A172 (cell line): ENCODE data around the gene SLMAP. TPM values are rescaled to one million over a fixed set of nuclear protein-coding genes. Genes with fewer than 3 reads are reported as not detected.
A peak's percentile ranks its signal among the peaks of the same experiment; 100 is the strongest.

Source experiments
- DNase-seq: peaks from one replicate; pipeline ENCODE4 v3.0.0-alpha.2; 2015; ENCODE audit warnings: low spot score
- total RNA-seq: library from RNA; depleted of rRNA; stranded (reverse); fragments of >200 nt; shearing (Covaris generic); gene quantifications from 2 replicates; pipeline ENCODE4 v1.2.3, GENCODE V29; 2014

The SLMAP gene
- total RNA-seq, 1 experiment from 2014 or later: 61.8 TPM

- DNase-seq: no peak
Observed at GRCh38 chr3:57753016-57753415, 3.1 kb upstream of the SLMAP start.

DNA sequence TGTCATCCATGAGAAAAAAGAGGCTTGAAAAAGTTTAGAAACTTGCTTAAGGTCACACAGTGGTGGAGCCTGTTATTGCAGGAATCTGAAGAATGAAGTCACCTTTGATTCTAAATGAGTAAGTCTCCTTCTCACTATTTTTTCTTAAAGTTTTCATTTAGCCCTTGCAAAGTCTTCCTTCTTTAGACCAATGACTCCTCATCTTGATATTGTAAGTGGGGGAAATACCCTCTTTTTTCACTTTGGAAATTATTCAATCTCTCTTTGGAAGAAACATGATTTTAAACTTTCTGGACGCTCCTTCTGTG is 787 bp upstream of the SLMAP start:
- peak; percentile 35 for DNase-seq

DNA sequence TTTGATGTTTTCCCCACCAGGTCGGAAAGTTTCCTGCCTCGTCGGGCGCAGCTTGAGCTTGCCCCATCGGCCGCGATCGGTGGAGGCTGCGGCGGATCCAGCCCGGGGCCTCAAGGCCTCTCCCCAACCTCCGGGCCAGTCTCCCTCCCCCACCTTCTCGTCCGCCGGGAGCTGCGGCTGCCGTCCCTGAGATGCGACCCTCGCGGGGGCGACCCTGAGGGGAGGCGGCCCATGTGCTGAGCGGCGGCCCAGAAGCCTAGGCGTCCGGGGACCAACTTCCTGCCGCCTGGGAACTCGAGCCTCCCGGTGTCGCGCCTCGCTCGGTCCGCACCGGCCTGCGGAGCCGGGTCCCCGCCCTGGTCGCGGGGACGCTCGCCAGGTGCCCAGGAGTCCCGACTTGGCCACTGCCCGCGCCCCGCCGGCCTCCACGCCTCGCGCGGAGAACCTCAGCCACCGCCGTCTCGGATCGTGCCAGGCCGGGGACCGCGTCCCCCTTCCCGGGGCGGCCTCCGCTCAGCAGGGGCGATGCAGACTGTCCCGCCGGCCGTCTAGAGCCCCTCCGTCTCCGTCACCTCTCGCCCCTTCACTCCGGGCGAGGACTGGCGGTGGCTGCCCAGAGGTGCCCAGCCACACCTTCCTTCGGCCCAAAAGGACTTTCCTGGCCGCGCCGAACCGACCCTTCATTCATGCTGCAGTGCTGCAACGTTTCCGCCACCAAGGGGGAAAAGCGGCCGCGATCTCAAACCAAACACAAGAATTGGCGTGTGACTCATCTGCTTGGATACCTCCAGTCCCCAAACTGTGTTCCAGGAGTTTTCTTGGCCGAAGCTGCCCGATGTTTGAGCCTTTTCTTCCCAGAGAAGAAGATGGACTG is 656 bp downstream of the SLMAP start:
- peak; percentile 46 for DNase-seq

DNA sequence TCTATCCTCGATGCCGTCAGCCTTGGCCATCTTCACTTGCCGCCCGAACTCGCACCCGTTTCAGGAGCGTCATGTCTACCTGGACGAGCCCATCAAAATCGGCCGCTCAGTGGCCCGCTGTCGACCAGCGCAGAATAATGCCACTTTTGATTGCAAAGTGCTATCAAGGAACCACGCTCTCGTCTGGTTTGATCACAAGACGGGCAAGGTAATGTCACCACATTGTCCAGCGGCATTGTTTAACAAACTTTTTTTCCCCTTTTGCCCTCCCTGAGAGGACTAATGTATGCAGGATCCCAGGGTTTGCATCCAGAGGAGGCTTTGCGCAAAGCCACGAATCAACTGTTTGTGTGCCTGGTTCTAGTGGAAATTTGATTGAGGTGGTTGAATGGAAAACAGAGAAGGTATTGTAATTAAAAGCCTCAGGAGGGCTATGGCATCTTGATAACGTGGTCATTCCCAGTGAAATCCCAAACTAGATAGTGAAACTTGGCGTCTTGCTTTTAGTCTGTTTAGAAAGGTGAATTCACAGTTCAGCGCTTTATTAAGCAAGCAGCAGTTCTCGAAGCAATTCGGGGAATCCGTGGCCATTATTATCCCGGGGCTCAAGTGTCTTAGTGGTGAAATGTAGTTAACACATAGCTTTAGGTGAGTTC is 1.7 kb downstream of the SLMAP start:
- no peak for DNase-seq

- DNase-seq: no peak
Observed at GRCh38 chr3:57758686-57759085, 2.6 kb downstream of the SLMAP start.

DNA sequence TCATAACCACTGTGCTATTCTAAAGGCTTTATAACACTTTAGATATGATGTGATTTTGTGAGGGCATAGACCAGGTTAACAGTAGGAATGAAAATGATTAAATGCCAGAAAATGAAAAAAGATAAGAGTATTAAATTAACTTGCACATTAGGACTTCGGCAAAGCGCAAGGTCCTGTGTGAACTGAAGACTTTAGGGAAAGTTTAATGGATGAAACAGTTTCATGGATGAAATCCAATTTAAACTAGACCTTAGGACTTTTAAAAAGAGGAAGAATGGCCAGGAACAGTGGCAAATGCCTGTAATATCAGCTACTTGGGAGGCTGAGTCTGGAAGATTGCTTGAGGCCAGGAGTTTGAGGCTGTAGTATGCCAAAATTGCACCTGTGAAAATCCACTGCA is 8.7 kb downstream of the SLMAP start:
- no peak for DNase-seq

DNA sequence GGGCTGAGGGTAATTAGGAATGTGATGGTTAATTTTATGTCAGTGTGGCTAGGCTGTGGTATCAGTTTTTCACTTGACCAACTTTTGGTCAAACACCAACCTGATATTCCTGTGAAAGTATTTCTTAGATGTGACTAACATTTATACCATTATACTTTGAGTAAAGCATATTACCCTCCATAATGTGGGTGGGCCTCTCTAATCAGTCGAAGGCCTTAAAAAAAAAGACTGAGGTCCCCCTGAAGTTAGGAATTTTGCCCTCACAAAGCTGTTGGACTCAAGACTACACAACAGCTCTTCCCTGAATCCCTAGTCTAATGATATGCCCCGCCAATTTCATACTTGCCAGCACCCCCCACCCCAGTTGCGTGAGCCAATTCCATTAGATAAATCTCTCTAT is 12.5 kb downstream of the SLMAP start:
- no peak for DNase-seq

- no peak for DNase-seq
Observed at GRCh38 chr3:57770009-57770827, 14.1 kb downstream of the SLMAP start.

DNA sequence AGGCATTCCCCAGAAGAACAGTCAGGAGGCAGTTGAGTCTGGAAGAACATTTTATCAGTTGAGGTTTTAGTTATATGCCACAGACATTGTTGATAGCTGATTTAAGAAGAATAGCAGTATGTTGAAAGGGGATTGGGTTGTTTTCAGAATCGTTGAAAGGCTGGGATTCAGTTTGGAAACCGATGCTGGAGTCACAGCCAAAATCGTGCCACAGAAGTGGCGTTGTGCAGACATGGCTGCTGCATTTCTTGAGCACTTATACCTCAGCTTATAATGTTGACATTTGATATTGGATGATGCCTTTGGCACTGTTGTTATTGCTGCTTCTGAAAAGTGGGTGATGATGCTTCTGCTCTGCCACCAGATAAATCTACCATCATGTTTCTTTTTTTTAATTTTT is 16.1 kb downstream of the SLMAP start:
- no peak for DNase-seq

DNA sequence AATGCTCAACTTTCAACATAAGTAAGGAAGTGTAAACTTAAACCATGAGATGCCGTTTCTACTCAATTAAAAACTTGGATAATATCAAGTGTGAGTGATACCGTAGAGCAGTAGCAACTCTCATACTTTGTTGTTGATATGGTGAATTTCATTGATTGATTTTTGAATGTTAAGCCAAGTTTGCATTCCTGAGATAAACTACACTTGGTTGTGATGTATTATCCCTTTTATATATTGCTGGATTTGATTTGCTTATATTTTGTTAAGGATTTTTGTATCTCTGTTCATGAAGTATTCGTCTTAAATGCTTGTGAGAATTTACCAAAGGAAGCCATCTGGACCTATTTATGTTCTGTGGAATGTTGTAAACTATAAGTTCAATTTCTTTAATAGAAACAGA is 21.7 kb downstream of the SLMAP start:
- no peak for DNase-seq

- DNase-seq: no peak
Observed at GRCh38 chr3:57778494-57778893, 22.4 kb downstream of the SLMAP start.

DNA sequence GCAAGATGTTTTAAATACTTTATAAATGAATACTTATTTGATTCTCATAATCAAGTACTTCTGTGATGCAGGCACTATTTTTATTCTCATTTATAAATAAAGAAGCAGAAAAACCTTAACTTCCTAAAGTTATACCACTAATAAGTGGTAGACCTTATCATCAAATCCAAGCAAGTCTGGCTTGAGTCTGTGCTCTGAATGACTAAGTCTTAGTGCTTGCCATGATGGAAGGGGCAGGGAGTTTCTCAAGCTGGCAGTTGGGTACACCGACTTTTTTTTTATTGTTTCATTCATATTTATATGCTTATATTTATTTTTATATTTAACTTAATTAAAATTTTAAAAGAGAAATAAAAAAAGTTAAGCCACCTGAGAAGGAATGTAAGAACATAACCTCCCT is 23.6 kb downstream of the SLMAP start:
- DNase-seq: no peak

GRCh38 chr3:57783186-57784088 is 27.3 kb downstream of the SLMAP start:
- no peak for DNase-seq

DNA sequence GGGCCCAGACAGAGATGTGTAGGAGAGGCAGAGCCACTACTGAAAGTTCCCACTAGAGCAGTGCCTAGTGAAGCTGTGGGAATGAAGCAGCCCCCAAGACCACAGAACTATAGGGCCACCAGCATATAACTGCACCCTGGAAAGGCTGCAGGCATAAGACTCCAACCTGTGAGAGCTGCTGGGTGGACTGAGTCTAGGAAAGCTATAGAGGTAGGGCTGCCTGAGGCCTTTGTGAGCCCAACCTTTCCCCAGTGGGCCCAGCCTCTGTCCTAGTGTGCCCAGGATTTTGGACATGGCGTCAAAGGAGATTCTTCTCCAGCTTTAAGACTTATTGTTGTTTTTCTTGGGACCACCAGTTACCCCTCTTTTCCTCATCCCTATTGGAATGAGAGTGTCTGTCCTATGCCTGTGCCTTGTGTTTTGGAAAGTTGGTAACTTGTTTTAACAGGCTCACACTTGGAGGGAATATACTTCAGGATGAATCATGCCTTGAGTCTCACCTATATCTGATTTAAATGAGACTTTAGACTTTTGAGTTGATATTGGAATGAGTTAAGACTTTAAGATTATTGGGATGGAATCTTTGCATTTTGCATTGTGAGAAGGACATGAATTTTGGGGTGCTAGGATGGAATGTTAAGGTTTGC is 28.1 kb downstream of the SLMAP start:
- DNase-seq: no peak

DNA sequence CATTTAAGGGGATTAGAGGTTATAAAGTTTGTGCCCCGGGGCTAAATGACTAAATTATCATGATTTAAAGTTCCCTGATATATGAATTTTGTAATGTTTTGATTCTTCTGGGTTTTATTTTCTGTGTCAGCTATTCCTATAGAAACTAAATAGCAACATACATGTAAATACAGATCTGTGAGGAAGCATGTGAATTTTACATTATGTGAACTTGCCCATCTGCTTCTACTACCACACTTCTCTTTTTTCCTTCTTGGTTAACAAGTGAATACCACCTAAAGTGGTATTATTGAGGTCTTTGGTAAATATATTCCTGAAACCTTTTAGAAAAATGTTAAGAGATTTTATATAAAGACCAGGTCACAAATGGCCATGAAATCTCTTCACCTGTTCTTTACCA is 29.3 kb downstream of the SLMAP start:
- no peak for DNase-seq

- DNase-seq: peak; percentile 55
Observed at GRCh38 chr3:57787867-57788623, 31.9 kb downstream of the SLMAP start.

GRCh38 chr3:57788624-57789018 is 32.5 kb downstream of the SLMAP start:
- no peak for DNase-seq

- no peak for DNase-seq
Observed at GRCh38 chr3:57791245-57791644, 35.1 kb downstream of the SLMAP start.

DNA sequence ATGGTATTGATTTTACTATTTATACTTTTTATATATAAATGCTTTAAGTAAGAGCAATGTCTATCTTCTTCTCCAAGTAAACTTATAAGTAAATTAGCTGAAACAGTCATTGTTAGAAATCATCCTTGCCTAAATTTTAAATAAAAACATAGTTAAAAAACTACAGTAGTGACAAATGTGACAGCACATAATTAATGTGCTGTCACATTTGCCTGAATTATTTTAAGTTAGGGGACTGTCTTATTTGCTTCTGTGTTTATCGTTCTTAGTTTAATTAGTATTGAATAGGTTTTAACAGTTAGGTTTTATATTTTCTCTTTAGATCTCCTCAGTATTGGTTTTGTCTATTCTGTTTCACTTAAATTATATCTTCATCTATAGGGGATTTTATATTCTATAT is 36.1 kb downstream of the SLMAP start:
- DNase-seq: no peak

DNA sequence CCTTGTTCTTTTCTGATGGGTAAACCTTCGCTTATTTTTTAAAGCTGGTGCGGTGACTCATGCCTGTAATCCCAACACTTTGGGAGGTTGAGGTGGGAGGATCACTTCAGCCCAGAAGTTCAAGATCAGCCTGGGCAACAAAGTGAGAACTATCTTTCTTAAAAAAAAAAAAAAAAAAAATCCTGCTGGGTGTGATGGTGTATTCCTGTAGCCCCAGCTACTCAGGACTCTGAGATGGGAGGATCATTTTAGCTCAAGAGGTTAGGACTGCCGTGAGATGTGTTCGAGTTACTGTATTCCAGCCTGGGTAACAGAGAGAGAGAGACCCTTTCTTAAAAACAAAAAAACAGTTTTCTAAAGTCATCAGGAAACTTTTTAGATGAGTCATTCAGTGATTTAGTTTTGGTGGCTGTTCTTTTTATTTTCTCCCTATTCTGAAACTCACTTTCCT is 37.7 kb downstream of the SLMAP start:
- DNase-seq: peak; percentile 13
